ENCODE data around the gene ICAM5.
"Not testable (repeated sequence)": the region's sequence is repeated elsewhere in the genome, so short reads cannot be mapped to it uniquely, and the experiment has no call there.

ICAM5 gene

DNA sequence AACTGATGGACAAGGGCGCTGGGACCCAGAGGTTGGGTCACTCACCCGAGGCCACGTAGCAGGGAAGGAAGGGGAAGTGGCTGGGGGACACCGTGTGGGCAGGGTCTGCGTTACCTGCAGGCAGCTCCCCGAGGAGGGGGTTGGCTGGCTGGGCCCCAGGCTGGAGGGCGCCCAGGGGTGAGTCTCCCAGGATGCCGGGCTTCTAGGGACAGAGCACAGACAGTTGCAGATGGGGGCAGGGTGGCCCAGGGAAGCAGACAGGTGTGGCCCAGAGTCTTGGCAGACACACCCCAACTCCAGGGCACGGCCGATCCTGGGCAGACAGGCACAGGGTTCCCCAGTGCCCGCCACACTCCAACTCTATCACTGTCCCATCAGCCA lies 31.7 kb downstream of the ICAM5 start:
- DNase-seq, result no peak

DNA sequence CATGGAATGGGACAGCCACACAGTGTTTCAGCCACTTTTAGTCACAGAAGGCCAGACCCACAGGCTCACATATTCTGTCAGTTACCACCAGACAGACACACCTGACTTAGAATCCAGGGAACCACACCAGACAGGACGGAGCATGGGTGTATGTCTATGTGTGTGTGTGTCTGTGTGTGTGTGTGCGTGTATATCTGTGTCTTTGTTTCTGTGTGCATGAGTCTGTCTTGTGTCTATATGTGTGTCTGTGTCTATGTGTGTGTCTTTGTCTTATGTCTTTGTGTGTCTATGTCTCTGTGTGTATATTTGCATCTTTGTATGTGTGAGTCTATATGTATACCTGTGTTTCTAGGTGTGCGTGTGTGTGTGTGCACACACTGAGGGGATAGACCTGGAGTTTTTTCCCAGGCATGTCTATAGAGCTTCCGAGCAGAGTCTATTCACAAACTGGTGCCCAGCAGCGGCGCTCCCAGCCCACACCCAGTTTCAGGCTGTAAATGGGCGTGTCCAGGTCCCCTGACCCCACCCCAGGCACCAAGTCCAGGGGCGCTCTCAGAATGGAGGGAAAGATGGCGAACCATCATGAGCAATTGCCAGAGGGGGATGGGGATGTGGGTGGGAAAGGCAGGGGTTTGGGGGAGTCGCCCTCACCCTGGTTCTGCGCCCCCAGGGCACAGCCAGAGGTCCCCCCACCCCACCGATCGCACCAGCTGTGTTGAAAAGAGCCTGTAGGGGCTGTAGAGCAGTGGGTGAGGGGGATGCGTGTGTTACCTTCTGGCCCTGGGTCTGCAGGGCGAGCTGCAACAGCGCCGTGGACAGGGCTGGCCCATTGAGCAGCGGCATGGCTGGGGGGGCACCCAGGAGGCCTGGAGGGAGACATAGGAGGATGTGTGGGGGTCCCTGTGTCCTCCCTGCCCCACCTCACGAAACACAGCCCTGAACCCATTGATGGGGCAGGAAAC lies 32.4 kb downstream of the ICAM5 start:
- DNase-seq, result no peak

DNA sequence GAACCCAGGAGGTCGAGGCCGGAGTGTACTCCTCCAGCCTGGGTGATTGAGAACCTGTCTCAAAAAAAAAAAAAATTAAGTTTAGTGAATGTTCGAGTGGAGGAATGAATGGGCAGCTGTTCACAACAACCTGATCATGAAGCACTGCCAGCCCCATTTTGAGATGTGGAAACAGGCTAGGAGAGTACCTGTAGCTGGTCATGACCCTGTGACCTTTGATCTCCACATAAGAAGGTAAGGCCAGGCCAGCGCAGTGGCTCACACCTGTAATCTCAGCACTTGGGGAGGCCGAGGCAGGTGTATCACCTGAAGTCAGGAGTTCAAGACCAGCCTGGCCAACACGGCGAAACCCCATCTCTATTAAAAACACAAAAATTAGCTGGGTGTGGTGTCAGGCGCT lies 36.0 kb downstream of the ICAM5 start:
- DNase-seq, result no peak

DNA sequence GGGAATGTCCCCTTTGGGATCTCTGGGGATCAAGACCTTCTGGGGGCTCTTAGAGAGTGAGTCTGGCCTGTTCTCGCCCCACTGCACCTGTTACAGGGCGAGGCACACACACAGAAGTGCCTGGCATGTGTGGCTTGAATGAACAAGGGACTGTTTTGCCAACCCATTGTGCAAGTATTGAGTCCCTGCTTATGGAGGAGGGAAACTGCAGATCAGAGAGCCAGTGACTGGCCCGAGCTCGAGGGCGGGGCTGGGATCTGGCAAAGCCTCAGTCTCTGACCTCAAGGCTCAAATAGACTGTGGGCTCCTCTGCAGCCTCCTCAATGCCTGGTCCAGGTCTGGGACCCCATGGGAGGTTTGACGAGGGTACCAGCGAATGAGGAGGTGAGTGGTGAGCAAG lies 38.0 kb downstream of the ICAM5 start:
- DNase-seq, result no peak

DNA sequence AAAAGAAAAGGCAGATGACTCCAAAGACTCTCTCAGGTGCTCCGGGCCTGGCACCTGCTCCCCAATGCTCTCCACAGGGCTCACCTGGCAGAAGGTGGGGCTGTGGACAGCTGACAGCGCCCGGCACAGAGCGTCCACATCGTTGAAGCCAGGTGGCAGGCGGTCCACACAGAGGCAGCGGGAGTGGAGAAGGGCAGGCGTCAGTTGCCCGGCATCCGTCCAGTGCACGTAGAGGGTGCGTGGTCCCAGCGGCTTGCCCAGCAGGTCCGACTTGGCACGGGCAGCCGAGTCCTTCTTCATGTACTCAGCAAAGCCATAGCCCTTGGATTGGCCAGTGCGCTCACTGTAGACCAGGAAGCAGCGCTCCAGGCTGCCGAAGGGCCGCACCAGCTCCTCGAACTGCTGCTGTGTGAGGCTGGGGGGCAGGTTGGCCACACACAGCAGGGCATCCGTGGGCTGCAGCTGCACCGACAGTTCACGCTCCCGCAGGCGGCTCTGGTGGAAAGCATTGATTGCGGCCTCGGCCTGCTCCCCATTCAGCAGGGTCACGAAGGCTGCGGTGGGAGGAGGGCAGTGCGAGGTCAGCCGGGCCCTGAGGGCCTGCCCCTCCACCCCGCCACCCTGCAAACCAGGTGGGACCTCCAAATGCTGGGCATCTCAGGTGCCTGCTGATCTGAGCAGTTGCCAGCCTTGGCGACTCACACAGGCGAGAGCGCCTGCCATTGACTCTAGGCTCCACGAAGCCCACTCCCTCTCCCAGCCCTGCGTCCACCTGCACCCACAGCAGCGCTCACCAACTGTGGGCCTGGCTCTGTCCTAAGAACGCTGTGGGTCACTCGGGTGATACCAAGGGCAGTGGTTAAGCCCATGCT lies 39.0 kb downstream of the ICAM5 start:
- DNase-seq, result no peak

DNA sequence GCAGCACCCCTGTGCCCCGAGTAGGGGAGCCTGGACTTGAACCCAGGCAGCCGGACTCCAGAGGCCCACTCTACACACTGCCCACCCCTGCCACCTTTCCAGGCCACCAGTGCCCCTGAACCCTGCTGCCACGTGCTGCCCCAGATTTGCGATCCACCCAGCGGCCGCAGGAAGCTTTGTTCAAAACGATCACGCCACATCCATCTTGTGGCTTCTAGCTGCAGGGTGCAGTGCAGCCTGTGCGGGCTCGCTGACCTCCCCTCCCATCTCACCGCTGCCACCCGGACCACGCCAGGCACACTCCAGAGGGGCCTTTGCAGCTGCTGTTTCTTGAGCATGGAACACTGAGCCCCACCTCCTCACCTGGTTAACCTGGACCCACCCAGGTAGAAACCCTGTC lies 39.8 kb downstream of the ICAM5 start:
- no peak for DNase-seq

DNA sequence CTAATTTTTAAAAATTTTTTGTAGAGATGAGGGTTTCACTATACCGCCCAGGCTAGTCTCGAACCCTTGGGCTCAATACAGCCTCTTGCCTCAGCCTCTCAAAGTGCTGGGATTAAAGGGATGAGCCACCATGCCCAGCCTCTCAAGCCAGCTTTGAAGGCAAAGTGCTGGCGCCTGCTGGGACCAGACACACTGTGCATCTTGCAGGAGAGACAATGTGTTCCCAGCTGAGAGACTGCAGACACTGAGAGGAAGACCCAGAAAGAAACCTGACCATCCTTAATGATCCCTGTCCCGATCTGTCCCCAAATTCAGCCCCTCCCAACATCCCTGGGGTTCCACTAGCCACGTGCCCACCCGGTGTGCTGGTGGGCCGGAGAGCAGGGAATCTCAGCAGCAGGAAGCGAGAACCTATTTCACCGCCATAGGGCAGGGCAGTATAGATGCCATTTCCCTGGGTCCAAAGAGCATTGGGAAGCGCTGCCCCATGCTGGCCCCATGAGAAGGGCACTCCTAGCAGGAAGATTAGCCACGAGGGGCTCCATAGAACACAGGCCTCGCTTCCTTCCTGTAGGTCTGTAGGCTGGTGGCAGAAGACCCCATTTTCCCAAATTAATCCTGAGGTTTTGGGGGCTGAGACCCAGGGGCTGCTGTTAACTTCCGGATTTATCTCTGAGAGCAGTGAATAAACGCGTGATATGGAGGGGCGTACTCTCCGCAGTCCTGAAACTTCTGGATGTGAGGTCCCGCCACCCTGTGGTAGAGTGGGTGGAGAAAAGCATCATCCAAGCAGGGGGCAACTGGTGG lies 42.6 kb downstream of the ICAM5 start:
- no peak for DNase-seq

DNA sequence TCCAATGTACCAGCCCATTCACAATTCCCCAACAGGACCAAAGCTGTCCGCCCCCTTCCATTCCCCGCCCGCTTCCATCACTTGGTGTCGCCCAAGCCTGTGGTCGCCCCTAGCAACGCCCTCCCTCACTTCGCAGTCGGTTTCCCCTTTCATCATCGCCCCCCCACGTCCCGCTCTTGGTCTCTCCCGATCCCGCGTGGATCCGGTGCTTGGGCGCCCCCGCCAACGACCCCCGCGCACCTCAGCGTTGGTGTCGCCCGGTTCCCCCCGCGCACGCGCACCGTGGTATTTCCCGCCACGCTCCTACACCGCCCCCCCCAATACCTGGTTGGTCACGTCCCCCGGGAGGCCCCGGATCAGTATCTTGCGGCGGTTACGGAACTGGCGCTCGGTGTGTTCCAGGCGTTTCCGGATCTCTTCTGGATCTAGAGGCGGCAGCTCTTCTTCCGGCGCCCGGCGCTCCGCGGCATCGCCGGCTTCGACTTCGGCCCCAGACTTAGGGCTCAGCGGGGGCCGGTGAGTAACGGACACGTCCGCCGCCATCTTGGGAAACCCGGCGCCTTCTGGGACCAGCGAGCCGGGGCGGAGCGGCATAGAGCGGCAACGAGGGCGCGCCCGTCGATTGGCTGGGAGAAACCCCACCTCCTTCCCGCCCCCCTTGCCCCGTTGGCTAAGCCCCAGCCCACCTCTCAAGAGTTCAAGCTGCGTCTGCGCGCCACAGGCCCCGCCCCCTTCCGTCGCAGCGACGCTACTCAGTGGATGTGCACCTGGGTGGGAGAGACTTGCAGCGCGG lies 43.4 kb downstream of the ICAM5 start, which contains the start of gene RAVER1:
Gene RAVER1, minus strand, starts transcription at position 565 of the 793 bp plus-strand sequence. Its CDS starts 22 bp downstream, at position 543.
- DNase-seq, result peak; percentile 79

DNA sequence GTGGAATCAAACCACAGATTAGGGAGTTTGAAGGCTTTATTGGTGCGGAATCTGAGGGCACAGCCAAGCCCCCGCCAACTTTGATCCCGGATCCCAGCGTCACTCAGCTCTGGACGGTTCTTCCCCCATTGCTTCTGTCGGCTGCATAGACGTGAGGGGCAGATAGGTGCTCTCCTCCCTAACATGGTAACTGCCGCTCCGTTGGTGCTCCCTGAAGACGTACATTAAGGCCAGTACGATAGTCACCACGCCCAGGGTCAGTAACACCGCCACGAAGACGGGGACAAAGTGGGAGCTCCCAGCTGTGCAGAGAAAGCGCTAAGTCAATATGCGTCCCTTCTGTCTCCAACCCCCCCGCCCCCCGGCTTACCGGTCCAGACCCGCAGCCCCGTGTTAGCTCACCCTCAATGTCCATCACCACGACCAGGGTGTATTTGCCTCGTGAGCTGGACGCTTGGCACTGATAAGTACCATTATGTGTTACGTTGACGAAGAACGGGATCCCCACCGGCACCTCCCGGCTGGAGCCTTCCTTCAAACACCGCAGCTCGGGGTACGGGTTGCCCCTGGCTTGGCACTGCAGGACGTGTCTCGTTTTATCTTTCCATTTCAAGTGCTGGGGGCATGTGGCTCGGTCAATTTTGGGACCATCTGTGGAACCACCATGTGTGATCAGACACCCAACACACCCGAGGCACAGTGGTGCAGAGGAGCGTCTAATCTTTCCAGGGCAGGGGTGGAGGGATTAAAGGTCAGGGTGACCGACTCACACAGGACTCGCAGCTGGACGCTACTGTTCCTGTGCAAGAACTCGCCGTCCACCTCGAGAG lies 44.2 kb downstream of the ICAM5 start:
- no peak for DNase-seq

DNA sequence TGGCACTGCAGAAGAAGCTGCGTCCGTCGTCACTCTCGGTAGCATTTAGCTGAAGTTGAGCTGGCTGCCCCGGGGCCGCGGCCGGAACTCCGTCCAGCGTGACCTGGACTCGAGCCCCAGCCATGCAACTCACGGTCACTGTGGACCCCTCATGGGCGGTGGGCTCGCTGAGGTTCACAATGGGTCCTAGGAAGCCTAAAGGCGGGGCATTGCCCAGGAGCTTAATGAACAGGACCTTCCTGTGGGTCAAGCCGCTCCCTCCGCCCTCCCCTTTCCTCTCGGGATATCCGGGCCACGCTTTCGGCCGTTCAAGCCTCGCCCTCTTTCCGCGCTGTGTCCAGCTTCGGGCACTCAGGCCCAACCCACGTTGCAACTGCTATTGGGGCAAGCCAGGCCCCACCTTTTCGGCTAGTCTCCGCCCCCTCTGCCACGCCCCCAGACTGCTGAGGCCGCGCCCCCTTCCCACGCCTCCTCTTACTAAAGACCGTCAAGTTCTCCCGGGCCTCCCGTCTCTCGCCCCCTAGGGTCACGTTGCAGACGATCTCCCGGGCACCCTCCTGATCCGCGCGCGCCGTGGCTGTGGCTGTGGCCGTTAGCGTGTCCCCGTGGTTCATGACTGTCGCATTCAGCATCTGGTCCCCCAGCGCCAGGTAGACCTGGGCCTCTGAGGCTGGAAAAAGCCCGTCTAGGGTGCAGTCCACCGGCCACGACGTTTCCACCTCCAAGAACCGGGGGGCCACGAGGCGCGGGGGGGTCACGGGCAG lies 45.0 kb downstream of the ICAM5 start:
- DNase-seq, result peak; percentile 50

DNA sequence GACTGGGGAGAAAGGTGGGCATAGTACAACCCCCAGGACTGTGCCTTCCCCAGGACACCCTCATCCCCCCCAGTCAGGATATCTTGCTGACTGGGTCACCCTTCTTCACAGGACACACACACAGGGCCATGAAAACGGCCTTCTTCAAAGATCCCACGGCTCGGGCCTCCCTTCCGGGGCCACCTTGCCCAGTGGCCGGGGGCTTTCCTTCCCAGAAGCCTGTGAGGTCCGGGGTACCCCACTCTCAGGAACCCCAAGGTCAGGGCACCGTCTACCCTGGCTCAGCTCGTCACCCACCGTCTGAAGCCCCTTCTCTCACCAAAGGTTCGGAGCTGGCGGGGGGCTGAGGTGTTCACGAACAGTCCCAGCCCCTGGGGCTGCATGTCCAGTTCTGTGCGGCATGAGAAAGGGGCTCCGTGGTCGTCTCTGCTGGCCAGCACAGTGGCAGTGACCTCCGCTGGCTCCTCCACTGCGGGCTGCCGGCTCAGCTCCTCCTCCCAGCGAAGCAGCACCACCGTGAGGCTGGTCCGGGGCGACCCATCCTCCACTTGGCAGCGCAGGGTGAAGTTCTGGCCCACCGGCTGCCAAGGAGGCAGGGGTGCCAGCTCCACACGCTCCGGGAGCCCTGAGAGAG lies 45.7 kb downstream of the ICAM5 start:
- no peak for DNase-seq

DNA sequence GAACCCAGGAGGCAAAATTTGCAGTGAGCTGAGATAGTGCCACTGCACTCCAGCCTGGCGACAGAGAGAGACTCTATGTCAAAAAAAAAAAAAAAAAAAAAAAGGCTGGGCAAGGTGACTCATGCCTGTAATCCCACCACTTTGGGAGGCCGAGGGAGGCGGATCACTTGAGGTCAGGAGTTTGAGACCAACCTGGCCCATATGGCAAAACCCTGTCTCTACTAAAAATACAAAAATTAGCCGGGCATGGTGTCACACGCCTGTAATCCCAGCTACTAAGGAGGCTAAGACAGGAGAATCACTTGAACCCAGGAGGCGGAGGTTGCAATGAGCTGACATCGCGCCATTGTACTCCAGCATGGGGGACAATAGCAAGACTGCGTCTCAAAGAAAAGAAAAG lies 47.0 kb downstream of the ICAM5 start:
- DNase-seq, result not testable (repeated sequence)

DNA sequence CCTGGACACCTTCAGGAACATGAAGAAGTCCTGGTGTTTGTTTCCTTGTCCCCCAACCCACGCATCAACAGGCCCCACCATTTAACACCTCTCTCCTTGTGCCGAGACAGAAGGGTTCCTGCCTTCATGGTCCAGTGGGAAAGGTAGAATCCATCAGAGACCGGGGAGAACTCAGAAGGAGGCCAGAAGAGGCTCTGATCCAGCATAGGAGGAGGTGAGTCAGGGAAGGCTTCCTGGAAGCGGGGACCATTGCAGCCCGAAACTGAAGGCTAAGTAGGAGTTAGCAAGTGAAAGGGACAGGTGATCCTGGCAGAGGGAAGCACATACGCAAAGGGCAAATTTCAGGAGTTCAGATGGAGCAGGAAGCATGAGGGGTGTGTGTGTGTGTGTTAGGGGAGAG lies 49.2 kb downstream of the ICAM5 start:
- DNase-seq, result no peak

DNA sequence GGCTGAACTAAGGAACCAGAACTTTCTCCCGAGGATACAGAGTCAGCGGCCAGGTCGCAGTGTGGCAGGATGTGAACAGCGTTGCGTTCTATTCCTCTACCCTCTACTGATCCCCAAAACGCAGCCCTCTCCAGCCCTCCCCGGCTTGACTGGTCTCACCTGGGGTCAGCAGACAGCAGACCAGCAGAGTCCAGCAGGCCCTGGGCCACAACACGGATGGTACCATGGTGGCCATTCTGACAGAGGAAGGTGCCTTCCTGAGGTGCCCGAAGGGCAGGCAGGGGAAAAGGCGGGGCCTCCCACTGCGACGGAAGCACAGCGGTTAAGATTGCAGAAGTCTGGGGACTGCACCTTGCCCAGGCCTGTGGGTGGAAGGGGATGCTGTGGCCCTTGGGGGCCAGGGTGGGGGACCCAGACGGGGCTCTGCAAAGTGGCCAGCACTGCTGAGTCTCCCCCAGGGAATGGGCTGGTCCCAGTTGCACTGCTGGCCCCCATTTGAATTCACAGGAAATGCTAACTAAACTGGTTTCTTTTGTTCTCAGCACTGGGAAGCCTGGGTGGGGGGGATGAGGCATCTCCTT lies 49.7 kb downstream of the ICAM5 start, which contains the start of gene ICAM3:
Gene ICAM3, minus strand, starts transcription at position 245 of the 581 bp plus-strand sequence. Its CDS starts 10 bp downstream, at position 235.
- no peak for DNase-seq

DNA sequence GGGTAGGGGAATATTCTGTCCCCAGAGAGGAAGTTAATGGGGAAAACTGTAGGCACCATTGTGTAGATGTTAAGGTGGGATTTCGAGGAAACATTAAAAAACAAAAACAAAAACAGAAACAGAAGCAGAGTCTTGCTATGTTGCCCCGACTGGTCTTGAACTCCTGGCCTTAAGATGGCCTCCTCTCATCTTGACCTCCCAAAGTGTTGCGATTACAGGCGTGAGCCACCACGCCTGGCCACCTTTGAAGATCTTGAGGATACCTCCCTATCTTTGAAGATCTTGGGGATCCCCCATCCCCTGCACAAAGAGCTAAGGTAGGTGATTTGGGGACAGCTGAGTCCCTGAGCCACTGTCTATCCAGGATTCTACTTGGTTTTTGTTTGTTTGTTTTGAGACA lies 50.2 kb downstream of the ICAM5 start:
- DNase-seq, result no peak

DNA sequence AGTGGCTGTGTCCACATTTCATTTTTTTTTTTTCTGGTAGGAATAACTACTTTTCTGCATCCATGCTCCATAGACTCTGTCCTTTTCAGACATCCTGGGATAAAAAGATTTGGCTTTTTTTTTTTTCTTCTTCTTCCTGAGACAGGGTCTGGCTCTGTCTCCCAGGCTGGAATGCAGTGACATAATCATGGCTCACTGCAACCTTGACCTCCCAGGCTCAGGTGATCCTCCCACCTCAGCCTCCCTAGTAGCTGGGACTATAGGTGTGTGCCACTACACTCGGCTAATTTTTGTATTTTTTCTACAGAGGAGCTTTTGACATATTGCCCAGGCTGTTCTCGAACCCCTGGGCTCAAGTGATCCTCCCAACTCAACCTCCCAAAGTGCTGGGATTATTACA lies 53.7 kb downstream of the ICAM5 start:
- no peak for DNase-seq

DNA sequence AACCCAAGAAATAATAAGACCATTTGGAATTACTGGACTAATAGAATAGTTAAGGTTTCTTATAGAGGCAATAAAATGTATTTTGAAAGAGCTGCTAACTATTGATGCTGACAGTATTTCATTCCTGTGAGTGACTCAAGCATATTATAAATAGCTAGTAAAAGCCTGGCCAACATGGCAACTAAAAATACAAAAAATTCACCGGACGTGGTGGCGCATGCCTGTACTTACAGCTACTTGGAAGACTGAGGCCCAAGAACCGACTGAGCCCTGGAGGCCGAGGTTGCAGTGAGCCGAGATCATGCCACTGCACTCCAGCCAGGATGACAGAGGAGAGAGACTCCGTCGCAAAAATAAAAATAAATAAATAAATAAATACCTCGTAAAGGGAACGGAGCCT lies 55.0 kb downstream of the ICAM5 start:
- no peak for DNase-seq

All from DMS 273 treated with DMSO at 0.1 percent for 48 hours (cell line).